GM19193 (cell line): ENCODE results near the gene NCBP1.

Experiments used
- POLR2A ChIP-seq: IDR thresholded peaks from 4 replicates; pipeline ENCODE4 v1.6.1; 2011; ENCODE audit not compliant: insufficient read depth, insufficient read length; ENCODE audit errors: extremely low read depth

NCBP1 gene

GRCh38 chr9:97695390-97695789, 61.8 kb downstream of the NCBP1 start:
- TF ChIP-seq POLR2A: no peak

GRCh38 chr9:97695995-97696802, 62.6 kb downstream of the NCBP1 start:
- no peak for TF ChIP-seq POLR2A

DNA sequence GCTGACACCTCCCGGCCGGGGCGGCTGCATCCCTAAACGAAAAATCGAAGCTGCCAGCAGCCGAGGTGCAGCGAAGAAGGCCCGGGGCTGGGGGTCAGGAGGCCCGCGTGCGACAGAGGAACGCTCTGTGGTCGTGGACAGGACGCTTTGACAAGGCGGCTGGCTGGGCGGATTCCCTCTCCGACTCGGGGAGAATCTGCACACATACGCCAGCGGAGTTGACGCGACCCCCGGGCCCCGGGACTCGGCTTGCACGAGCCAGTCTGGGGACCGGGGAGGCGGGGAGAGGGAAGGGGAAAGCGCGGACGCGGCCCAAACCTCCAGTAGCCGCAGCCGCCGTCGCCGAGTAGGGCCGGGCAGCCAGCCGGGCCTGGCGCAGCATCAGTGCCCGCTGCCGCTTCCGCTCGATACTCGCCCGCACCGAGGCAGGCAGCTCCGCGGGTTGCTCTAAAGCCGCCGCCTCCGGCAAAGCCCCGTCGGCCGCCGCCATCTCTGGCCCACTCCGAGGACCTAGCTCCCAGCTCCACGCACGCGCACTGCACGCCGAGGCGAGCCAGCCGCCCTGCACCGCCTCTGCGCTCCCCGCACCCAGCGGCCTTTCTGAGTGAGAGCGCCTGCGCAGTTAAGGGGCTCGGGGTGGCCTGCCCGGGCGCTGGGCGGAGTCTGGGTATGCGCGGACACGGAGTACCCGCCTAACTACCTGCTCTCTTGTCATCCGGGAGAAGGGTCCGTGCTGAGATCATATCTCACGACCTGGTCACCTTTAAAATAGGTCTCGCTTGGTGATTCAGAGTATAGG, 63.4 kb downstream of the NCBP1 start, which contains the start of gene XPA:
TSS of gene XPA (minus strand) at position 538 of the 799 bp plus-strand sequence. CDS start at position 490, 48 bp downstream.
- peak; percentile 93 for TF ChIP-seq POLR2A

DNA sequence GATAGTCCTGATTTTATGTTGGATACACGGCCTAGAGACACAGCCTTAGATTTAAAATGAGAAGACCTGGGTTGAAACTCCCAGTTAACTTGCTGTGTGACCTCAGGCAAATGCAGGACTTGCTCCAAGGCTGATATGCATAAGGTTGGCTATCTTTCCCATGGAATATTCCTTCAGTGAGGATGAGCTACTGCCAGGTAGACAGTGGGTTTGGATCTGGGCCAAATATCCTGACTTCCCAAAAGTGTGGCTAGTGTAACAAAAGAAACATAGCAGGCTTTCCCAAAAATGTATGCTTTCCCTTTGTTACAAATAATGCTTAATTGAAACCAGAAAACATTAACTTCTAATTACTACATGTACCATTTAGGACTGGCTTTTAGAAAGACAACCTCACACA, 64.2 kb downstream of the NCBP1 start:
- TF ChIP-seq POLR2A: no peak

DNA sequence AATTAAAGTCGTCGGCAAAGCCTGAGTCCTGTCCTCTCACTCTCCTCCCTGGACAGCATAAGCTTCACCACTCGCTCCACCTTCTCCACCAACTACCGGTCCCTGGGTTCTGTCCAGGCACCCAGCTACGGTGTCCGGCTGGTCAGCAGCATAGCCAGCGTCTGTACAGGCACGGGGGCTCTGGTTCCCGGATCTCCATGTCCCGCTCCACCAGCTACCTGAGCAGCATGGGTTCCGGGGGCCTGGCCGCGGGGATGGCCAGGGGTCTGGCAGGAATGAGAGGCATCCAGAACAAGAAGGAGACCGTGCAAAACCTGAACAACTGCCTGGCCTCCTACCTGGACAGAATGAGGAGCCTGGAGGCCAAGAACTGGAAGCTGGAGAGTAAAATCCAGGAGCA, 65.2 kb downstream of the NCBP1 start:
- no peak for TF ChIP-seq POLR2A

DNA sequence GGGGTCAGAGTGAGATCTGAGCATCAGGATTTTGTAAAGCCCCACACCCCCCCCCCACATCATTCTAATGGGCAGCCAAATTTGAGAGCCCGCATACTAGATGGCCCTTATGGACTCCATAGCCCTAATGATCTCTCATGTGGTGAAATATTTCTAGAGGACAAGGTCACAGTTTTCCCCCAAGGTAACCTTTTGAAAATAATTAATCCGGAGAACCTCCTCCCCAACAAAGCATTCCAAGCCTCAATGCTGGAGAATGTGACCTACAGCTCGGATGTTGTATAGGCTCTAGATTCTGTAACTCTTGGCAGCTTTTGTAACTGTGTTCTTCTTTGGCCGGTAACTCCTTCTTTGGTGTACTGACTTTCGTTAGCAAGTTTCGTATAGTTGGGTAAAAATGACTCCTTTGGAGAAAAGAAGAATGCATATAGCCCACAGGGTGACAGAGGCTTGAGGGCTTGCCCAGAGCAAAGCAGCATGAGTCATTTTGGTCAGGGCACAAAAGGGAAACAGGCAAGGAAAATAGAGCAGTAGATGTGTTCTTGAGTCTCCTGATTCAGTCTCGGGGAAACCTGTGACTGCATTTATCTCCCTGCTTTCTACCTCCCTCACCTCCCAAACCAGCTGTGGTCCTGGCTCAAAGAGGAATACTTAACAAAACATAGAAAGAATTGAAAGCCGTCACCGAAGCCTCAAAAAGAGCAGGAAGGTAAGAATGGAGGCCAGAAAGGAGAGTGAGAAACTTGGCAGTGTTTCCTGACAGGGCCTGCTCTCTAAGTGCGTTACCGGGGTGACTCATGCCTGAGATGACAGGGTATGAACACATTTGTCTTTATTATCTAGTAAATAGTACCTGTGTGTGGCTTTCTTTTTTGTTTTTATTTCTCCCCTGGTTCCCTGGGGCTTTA, 70.1 kb downstream of the NCBP1 start:
- TF ChIP-seq POLR2A: no peak

DNA sequence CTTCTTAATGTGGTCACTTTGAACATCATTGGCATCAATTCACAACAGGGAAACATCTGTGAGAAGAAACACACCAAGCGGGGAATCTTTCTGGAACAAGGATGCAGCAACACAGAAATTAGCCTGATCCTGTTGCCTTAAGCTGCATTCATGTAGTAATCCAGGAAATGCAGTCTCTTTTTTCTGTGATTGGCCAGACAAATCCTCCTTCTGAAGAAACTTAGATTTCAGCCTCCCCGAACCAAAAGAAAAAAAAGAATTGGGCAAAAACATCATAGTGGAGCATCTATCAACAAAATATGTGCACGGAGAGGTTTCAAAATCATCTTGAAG, 70.7 kb downstream of the NCBP1 start:
- no peak for TF ChIP-seq POLR2A

DNA sequence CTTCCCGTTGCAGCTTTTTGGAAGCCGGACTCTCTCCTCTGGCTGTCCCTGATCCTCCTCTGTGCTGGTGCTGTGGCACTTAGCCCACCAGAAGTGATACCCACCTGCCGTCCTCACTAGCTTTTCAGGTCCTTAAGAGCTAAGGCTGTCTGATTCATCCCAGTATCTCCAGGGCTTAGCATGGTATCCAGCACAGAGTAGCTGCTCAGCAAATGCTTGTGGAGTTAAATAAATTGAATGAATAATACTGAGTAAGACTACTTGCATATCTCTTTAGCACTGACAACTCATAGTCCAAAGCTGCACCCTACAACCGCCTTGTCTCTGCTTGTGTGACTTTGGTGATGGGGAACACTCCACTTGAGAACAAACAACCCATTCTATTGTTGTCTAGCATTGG, 71.2 kb downstream of the NCBP1 start:
- TF ChIP-seq POLR2A: no peak

GRCh38 chr9:97705354-97705950, 71.8 kb downstream of the NCBP1 start:
- no peak for TF ChIP-seq POLR2A

- TF ChIP-seq POLR2A: no peak
These were observed 72.6 kb downstream of the NCBP1 start for GRCh38 chr9:97706246-97706645.

DNA sequence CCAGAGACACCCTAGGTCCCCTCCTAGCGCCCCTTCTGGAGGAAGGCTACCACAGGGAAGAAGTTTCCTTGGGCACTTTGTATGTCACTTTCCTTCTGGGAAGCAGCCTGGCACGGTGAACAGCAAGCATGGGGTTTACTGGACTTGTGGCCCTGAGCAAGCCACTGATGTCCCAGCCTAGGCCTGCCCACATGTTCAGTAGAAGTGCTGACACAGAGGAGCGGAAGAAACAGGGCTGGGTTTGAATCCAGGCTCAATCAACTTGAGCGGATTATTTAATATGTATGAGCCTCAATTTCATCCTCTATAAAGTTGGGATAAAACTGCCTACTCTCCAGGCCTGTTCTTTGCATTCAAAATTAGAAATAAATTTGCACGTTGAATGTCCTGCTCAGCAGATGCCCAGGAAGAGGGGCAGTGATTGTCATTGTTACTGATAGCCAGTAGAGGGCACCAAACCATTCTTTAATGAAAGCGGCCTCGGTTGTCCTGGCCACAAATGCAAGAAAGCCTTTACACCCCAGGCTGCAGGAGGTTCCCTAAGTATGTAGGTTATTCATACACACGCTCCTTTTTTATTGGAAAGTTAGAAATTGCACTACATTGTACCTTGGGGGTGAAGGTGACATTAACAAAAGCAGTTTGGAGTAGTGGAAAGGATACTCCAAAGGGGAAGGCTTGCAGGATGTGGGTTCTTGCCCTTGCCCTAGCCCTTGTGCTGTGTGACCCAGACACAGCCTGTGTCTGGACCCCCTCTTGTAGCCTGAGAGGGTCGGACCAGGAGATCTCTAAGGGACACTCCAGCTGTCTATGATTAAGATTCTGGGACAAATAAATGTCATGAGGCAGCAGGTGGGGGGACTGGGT, 77.0 kb downstream of the NCBP1 start:
- no peak for TF ChIP-seq POLR2A

- TF ChIP-seq POLR2A: no peak
These were observed 77.6 kb downstream of the NCBP1 start for GRCh38 chr9:97711223-97711626.

DNA sequence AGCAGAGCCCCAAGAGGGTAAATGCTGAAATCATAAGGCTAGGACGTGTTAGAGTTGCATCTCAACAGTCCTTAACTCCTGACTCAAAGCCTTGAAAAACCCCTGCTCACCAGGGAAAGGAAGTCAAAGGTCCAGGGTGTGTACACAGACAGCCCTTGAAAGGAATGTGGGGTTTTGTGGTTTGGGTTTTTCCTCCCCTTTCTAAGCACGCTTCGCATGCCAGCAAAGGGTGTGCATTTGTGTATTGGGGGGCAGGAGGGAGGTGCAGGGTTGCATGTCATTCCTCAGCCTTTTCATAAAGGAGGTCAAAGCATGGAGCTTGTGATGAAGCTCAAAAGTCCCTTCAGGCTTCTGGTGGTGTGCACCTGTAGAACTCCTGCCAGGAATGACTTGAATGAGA, 80.8 kb downstream of the NCBP1 start:
- TF ChIP-seq POLR2A: no peak

GRCh38 chr9:97717866-97718265, 84.2 kb downstream of the NCBP1 start:
- TF ChIP-seq POLR2A: no peak
